Activated T-cell treated with anti-CD3 and anti-CD28 coated beads for 24 hours (primary cell): Measurements from ENCODE around the gene NSL1.

ENCODE experiments used
- DNase-seq: peaks from one replicate; pipeline ENCODE4 v3.0.0-alpha.2; 2020; ENCODE audit warnings: low read depth

Gene NSL1

GRCh38 chr1:212685429-212685828 is 106.1 kb downstream of the NSL1 start:
- no peak for DNase-seq

DNA sequence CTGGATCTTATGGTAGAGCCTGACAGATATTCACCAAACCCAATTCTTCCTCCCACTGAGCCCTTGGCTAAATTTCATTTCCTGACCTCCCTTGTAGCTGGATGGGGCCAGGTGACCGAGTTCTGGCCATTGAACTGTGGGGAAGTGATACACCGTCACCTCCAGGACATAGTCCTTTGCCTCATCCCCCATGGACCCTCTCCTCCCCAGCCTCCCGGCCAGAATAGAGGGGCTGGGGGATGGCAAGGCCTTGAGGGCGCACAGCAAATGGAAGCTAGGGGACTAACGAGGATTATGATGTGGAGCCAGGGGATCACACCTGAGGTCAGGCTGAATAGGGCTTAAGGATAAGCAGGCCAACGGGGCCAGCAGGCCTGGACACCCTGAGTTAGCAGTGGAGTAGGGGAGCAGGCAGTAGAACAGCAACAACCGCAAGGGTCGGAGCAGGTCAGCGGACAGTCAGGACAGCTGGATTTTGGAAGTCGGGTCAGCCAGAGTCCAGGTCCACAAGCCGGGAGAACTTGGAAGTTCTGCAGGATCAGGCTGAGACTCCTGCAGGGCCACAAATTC is 107.0 kb downstream of the NSL1 start:
- no peak for DNase-seq

DNA sequence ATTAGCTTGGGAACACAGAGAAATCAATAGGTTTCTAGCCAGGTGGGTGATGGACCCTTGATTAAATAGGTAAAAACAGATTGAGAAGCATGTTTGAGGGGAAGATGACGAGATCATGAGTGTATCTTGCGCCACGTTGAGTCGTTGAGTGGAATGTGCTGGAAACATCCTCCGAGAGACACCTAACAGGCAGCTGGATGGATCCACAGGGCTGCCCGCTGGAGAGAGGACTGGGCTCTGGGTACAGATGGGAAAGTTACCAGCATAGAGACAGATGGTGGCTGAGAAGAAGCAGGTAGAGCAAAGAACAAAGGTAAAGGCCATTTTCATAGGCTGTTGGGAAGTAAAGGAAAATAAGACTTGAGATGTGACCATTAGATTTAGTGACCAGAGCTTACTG is 107.5 kb downstream of the NSL1 start:
- DNase-seq: no peak

GRCh38 chr1:212683357-212683722 is 108.2 kb downstream of the NSL1 start:
- no peak for DNase-seq

- DNase-seq: no peak
Measured at GRCh38 chr1:212680680-212681389, 110.7 kb downstream of the NSL1 start.

DNA sequence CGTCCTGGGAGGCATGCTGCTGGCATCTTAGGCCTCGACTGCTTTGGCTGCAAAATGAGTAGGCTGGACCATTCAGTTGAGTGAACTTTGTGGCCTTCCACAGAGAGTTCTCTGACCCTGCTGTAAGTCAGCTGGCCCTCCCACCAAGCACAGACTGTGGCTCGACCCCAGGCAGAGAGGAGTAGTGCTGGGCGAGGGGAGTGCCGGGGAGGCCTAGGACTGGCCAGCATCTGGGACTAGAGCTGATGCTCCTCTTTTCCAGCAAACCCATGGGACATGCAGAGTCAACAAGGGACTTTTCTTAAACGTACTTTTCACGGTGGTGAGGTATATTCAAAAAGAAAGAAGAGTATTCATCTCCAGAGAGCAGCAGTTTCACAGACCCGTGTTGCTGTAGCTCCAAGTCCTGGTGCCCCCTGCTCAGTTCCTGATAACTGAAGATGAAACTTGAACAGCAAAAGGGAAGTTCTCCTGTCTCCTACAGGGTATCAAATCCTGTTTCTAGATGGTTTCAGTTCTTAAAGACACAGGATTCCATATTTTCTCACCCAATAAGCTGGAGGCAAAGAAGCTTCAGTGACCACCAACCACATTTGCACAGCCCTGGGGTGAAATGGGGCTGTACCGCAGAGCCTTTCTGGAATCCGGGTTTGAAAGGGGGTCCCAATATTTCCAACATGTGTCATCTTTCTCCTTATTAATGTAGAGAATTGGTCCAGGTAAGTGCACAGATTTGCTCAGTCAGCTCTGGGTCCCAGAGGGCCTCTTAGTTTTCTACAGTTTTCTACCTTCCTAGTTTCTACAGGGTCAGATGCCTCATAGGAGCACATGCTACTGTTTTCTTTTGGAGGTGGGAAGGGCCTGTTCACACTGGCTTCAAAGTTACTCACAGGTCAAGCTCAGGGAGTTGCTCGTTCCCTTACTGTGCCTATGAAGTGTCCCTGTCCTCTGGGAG is 112.8 kb downstream of the NSL1 start:
- DNase-seq: no peak

DNA sequence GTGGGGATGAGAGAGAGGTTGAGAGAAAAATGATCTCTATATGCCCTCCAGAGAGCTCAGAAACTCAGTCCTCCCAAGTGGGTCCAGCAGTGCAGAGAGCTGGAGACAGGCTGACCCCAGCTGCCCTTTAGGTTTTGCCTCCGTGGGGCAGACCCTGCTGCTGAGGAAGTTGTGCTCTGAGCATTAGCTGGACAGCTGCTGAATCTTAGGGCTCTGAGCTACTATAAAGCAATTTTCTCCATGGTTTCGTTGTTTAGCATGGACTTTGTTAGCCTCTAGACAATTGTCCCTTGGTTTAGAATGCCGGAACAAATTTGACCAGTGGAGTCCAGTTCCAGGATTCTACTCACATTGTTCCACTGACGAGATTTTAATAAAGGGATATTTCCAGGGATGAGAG is 114.0 kb downstream of the NSL1 start:
- no peak for DNase-seq

DNA sequence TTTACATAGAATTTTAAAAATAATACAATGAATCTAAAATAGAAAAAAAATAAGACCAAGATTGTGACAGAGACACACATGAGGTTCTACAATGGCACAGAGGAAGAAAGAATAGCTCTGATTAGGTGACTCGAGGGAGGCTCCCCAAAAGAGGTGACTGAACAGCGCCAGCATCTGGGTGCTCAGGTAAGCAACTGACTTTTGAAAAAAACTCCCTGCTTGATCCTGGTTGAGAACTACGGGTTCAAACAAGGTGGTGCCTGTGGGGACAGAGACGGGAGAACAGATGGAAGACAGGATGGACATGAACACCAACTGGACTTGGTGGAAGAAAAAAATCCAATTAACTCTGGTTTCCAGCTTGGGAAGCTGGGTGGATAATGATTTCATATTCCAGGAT is 114.4 kb downstream of the NSL1 start:
- DNase-seq: no peak
